Neuron (in vitro differentiated cells): ENCODE results near the gene ZNF23.

Experiments used
- H2AFZ ChIP-seq: one replicate; pipeline ENCODE4 v1.6.1; 2013; ENCODE audit warnings: low read depth, mild to moderate bottlenecking, inconsistent platforms, low read length, moderate library complexity
- H3K27me3 ChIP-seq: one replicate; pipeline ENCODE4 v1.6.1; 2013; ENCODE audit warnings: low read length; ENCODE audit not compliant: insufficient read depth
- H3K36me3 ChIP-seq: one replicate; pipeline ENCODE4 v1.6.1; 2013; ENCODE audit warnings: low read length; ENCODE audit not compliant: insufficient read depth
- H3K4me1 ChIP-seq: one replicate; pipeline ENCODE4 v1.6.1; 2013; ENCODE audit warnings: low read length; ENCODE audit not compliant: insufficient read depth
- H3K4me3 ChIP-seq: 2 replicates; pipeline ENCODE4 v1.5.1; 2013; ENCODE audit warnings: mild to moderate bottlenecking, low read length, moderate library complexity
- H3K9me3 ChIP-seq: one replicate; pipeline ENCODE4 v1.6.1; 2013; ENCODE audit warnings: low read length

ZNF23 gene

GRCh38 chr16:71484006-71484893 is 22.2 kb upstream of the ZNF23 start:
- Histone ChIP-seq H3K4me1 (peaks cover 7% of the 10 kb centered on the region), H2AFZ (peak overlapping the region; percentile 97), H3K27me3 (no peaks in the 10 kb centered on the region), H3K9me3 (peaks cover 2% of the 10 kb centered on the region), H3K4me3 (peak overlapping the region; percentile 81), H3K36me3 (peaks cover 8% of the 10 kb centered on the region)

- peaks cover 7% of the 10 kb centered on the region for H3K4me1 ChIP-seq
- H3K27me3 ChIP-seq, result no peaks in the 10 kb centered on the region
- H3K4me3 ChIP-seq, result no peak overlapping the region
- H2AFZ ChIP-seq, result no peak overlapping the region
- H3K36me3 ChIP-seq, result peaks cover 18% of the 10 kb centered on the region
- no peaks in the 10 kb centered on the region for H3K9me3 ChIP-seq
Observed at GRCh38 chr16:71482569-71482968, 20.5 kb upstream of the ZNF23 start.

- no peak overlapping the region for H2AFZ ChIP-seq
- no peaks in the 10 kb centered on the region for H3K9me3 ChIP-seq
- H3K36me3 ChIP-seq, result peaks cover 33% of the 10 kb centered on the region
- no peaks in the 10 kb centered on the region for H3K27me3 ChIP-seq
- H3K4me3 ChIP-seq, result no peak overlapping the region
- peaks cover 7% of the 10 kb centered on the region for H3K4me1 ChIP-seq
Observed at GRCh38 chr16:71480956-71481355, 18.9 kb upstream of the ZNF23 start.

GRCh38 chr16:71479420-71479819 is 17.4 kb upstream of the ZNF23 start:
- no peaks in the 10 kb centered on the region for H3K27me3 ChIP-seq
- no peak overlapping the region for H3K4me3 ChIP-seq
- peaks cover 47% of the 10 kb centered on the region for H3K36me3 ChIP-seq
- H3K9me3 ChIP-seq, result no peaks in the 10 kb centered on the region
- H2AFZ ChIP-seq, result no peak overlapping the region
- peaks cover 7% of the 10 kb centered on the region for H3K4me1 ChIP-seq

- no peaks in the 10 kb centered on the region for H3K9me3 ChIP-seq
- no peak overlapping the region for H3K4me3 ChIP-seq
- no peaks in the 10 kb centered on the region for H3K27me3 ChIP-seq
- H3K36me3 ChIP-seq, result peaks cover 43% of the 10 kb centered on the region
- H3K4me1 ChIP-seq, result no peaks in the 10 kb centered on the region
- no peak overlapping the region for H2AFZ ChIP-seq
Observed at GRCh38 chr16:71476457-71477124, 14.5 kb upstream of the ZNF23 start.

GRCh38 chr16:71474864-71475263 is 12.8 kb upstream of the ZNF23 start:
- no peak overlapping the region for H3K4me3 ChIP-seq
- peaks cover 41% of the 10 kb centered on the region for H3K36me3 ChIP-seq
- H3K27me3 ChIP-seq, result no peaks in the 10 kb centered on the region
- no peak overlapping the region for H2AFZ ChIP-seq
- no peaks in the 10 kb centered on the region for H3K9me3 ChIP-seq
- no peaks in the 10 kb centered on the region for H3K4me1 ChIP-seq

GRCh38 chr16:71473891-71474290 is 11.8 kb upstream of the ZNF23 start:
- Histone ChIP-seq H3K4me3 (no peak overlapping the region), H3K4me1 (no peaks in the 10 kb centered on the region), H2AFZ (no peak overlapping the region), H3K9me3 (no peaks in the 10 kb centered on the region), H3K27me3 (no peaks in the 10 kb centered on the region), H3K36me3 (peaks cover 44% of the 10 kb centered on the region)

GRCh38 chr16:71472931-71473330 is 10.9 kb upstream of the ZNF23 start:
- Histone ChIP-seq H3K36me3 (peaks cover 38% of the 10 kb centered on the region), H3K4me1 (no peaks in the 10 kb centered on the region), H3K4me3 (no peak overlapping the region), H3K9me3 (no peaks in the 10 kb centered on the region), H3K27me3 (no peaks in the 10 kb centered on the region), H2AFZ (no peak overlapping the region)

GRCh38 chr16:71472051-71472450 is 10.0 kb upstream of the ZNF23 start:
- H3K36me3 ChIP-seq, result peaks cover 29% of the 10 kb centered on the region
- H3K4me3 ChIP-seq, result no peak overlapping the region
- no peaks in the 10 kb centered on the region for H3K27me3 ChIP-seq
- no peaks in the 10 kb centered on the region for H3K9me3 ChIP-seq
- H3K4me1 ChIP-seq, result no peaks in the 10 kb centered on the region
- no peak overlapping the region for H2AFZ ChIP-seq

- H3K4me3 ChIP-seq, result no peak overlapping the region
- peaks cover 3% of the 10 kb centered on the region for H3K36me3 ChIP-seq
- H3K27me3 ChIP-seq, result no peaks in the 10 kb centered on the region
- peaks cover under 1% of the 10 kb centered on the region for H3K4me1 ChIP-seq
- no peak overlapping the region for H2AFZ ChIP-seq
- no peaks in the 10 kb centered on the region for H3K9me3 ChIP-seq
Observed at GRCh38 chr16:71467810-71468209, 5.8 kb upstream of the ZNF23 start.

- H3K36me3 ChIP-seq, result peaks cover 3% of the 10 kb centered on the region
- no peaks in the 10 kb centered on the region for H3K27me3 ChIP-seq
- no peaks in the 10 kb centered on the region for H3K9me3 ChIP-seq
- H3K4me3 ChIP-seq, result no peak overlapping the region
- peaks cover 14% of the 10 kb centered on the region for H3K4me1 ChIP-seq
- H2AFZ ChIP-seq, result no peak overlapping the region
Observed at GRCh38 chr16:71464231-71464630, 2.2 kb upstream of the ZNF23 start.

- peaks cover 2% of the 10 kb centered on the region for H3K9me3 ChIP-seq
- H2AFZ ChIP-seq, result no peak overlapping the region
- peaks cover 14% of the 10 kb centered on the region for H3K4me1 ChIP-seq
- H3K4me3 ChIP-seq, result peak overlapping the region; percentile 92
- no peaks in the 10 kb centered on the region for H3K27me3 ChIP-seq
- peaks cover 8% of the 10 kb centered on the region for H3K36me3 ChIP-seq
Observed at GRCh38 chr16:71460941-71461340, 1.1 kb downstream of the ZNF23 start.

GRCh38 chr16:71460236-71460635 is 1.8 kb downstream of the ZNF23 start:
- Histone ChIP-seq H3K4me3 (no peak overlapping the region), H3K4me1 (peaks cover 14% of the 10 kb centered on the region), H3K36me3 (peaks cover 14% of the 10 kb centered on the region), H3K27me3 (no peaks in the 10 kb centered on the region), H3K9me3 (peaks cover 2% of the 10 kb centered on the region), H2AFZ (no peak overlapping the region)
